H1 (cell line): ENCODE results near the gene SPACA7.

Source experiments
- ATF3 ChIP-seq: IDR thresholded peaks from 2 replicates; pipeline ENCODE4 v1.6.1; 2011; ENCODE audit warnings: low read depth, mild to moderate bottlenecking, low read length; ENCODE audit not compliant: insufficient read depth
- POLR2A ChIP-seq, 2 experiments: IDR thresholded peaks; 1 replicate in 1 of 2; 2 replicates in 1 of 2; pipeline ENCODE4 v1.6.1; 2011; ENCODE audit warnings: low read depth in 2 of 2, low read length in 2 of 2, mild to moderate bottlenecking in 2 of 2; ENCODE audit errors: control extremely low read depth in 1 of 2
- SRF ChIP-seq: IDR thresholded peaks from 2 replicates; pipeline ENCODE4 v1.6.1; 2011; ENCODE audit warnings: mild to moderate bottlenecking, low read depth, low read length, moderate library complexity
- TAF1 ChIP-seq: IDR thresholded peaks from 2 replicates; pipeline ENCODE4 v1.6.1; 2011; ENCODE audit warnings: mild to moderate bottlenecking, low read depth, low read length
- TF ChIP-seq, protein P1 (sequence below), 3 experiments: IDR thresholded peaks; 1 replicate in 2 of 3; 2 replicates in 1 of 3; pipeline versions ENCODE4 v1.5.1 to v1.6.1; 2011; ENCODE audit warnings: low read length in 3 of 3, mild to moderate bottlenecking in 3 of 3, inconsistent platforms in 2 of 3, low read depth in 1 of 3, moderate library complexity in 1 of 3; ENCODE audit not compliant: insufficient read depth in 1 of 3; ENCODE audit errors: control extremely low read depth in 1 of 3
- TF ChIP-seq, protein P2 (sequence below): IDR thresholded peaks from 2 replicates; pipeline ENCODE4 v1.6.1; 2012; ENCODE audit warnings: low read length, inconsistent platforms

DNA sequence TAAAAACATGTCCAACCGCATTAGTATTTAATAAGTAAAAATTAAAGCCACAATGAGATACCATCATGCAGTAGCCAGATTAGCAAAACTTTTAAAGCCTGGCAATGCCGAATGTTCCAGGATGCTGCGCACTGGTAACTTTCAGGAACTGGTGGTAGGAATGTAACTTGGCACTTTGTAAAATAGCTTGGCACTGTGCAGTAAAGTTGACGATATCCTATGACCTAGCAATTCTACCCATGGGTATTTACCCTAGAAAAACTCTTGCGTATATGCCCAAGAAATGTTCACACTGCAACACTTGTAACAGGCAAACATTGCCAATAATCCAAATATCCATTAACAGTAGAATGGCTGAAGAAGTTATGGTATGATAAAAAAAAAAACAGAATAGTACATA lies 97.7 kb downstream of the SPACA7 start:
- no peak for TF ChIP-seq SRF
- TF ChIP-seq POLR2A (IDR thresholded peaks at IDR 0.05; ENCODE audit: control extremely low read depth in 1 of 2, low read depth in 2 of 2, low read length in 2 of 2), result no peak
- TF ChIP-seq TAF1, result no peak
- TF ChIP-seq, protein P1, sequence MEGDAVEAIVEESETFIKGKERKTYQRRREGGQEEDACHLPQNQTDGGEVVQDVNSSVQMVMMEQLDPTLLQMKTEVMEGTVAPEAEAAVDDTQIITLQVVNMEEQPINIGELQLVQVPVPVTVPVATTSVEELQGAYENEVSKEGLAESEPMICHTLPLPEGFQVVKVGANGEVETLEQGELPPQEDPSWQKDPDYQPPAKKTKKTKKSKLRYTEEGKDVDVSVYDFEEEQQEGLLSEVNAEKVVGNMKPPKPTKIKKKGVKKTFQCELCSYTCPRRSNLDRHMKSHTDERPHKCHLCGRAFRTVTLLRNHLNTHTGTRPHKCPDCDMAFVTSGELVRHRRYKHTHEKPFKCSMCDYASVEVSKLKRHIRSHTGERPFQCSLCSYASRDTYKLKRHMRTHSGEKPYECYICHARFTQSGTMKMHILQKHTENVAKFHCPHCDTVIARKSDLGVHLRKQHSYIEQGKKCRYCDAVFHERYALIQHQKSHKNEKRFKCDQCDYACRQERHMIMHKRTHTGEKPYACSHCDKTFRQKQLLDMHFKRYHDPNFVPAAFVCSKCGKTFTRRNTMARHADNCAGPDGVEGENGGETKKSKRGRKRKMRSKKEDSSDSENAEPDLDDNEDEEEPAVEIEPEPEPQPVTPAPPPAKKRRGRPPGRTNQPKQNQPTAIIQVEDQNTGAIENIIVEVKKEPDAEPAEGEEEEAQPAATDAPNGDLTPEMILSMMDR (IDR thresholded peaks at IDR 0.05; ENCODE audit: control extremely low read depth in 1 of 3, insufficient read depth in 1 of 3, low read depth in 1 of 3, low read length in 3 of 3), result no peak
- TF ChIP-seq ATF3, result no peak
- TF ChIP-seq, protein P2, sequence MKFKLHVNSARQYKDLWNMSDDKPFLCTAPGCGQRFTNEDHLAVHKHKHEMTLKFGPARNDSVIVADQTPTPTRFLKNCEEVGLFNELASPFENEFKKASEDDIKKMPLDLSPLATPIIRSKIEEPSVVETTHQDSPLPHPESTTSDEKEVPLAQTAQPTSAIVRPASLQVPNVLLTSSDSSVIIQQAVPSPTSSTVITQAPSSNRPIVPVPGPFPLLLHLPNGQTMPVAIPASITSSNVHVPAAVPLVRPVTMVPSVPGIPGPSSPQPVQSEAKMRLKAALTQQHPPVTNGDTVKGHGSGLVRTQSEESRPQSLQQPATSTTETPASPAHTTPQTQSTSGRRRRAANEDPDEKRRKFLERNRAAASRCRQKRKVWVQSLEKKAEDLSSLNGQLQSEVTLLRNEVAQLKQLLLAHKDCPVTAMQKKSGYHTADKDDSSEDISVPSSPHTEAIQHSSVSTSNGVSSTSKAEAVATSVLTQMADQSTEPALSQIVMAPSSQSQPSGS, result no peak
